ENCODE measurements around the gene LCTL.

DNA sequence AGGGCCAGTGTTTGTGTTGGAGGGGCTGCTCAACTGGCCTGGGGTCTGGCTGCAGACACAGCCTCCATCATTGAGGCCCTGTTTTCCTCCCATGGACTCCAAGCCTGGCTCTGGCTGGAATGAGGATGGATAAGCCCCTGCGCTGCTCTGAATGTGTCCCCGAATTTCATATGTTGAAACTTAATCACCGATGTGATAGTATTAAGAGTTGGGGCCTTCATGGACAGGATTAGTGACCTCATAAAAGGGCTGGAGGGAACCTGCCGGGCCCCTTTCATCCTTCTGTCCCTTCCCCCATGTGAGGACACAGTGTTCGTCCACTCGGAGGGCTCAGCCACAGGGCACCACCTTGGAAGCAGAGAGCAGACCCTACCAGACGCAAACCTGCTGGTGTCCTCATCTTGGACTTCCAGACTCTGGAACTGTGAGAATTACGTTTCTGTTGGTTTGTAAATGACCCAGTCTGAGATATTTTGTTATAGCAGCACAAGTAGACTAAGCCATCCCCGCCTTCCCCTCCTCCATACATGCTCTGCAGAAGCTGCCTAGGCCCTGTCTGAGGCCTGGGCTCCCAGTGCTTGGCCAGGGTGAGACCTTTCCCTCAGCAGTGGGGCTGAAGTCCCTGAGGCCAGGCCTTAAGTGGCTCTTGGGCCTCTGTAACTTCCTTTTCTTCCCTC is 3.8 kb upstream of the LCTL start:
- TF ChIP-seq POLR2AphosphoS5 (IDR thresholded peaks at IDR 0.05; ENCODE audit: low read depth, low read length) (no peak), POLR2A (IDR thresholded peaks at IDR 0.05; ENCODE audit: low read depth, low read length) (no peak), TAF1 (IDR thresholded peaks at IDR 0.05; ENCODE audit: borderline replicate concordance, low read depth, low read length) (no peak)
